ENCODE data around the gene B3GAT1. TPM values are rescaled to one million over a fixed set of nuclear protein-coding genes. Genes with fewer than 3 reads are reported as not detected.

Gene B3GAT1
- polyA plus RNA-seq, 1 donor from 2014 or later: 28.2 TPM

- no peaks in the 10 kb centered on the region for H3K27me3 ChIP-seq (ENCODE audit: insufficient read depth, low read depth, low read length)
- H3K79me2 ChIP-seq (replicated peaks; ENCODE audit: insufficient read depth, low read length): no peaks in the 10 kb centered on the region
- H4K20me1 ChIP-seq (ENCODE audit: insufficient read depth): no peaks in the 10 kb centered on the region
- no peak overlapping the region for H3K4me2 ChIP-seq (ENCODE audit: low read length)
- no peak overlapping the region for H2AFZ ChIP-seq (ENCODE audit: low read depth, low read length)
- H3K36me3 ChIP-seq (ENCODE audit: insufficient read depth, low read length): no peaks in the 10 kb centered on the region
- no peak overlapping the region for H3K9ac ChIP-seq (ENCODE audit: low read length)
- H3K9me3 ChIP-seq (ENCODE audit: low read length): no peaks in the 10 kb centered on the region
- no peak overlapping the region for H3K4me3 ChIP-seq (ENCODE audit: low read length)
- no peaks in the 10 kb centered on the region for H3F3A ChIP-seq (ENCODE audit: insufficient read depth, low read length, poor library complexity, severe bottlenecking)
- no peak for TF ChIP-seq MXI1 (conservative IDR thresholded peaks at IDR 0.05; ENCODE audit: poor library complexity, severe bottlenecking)
- TF ChIP-seq SMC3 (conservative IDR thresholded peaks at IDR 0.05; ENCODE audit: poor library complexity): no peak
- no peak for TF ChIP-seq EP300 (conservative IDR thresholded peaks at IDR 0.05; ENCODE audit: poor library complexity, severe bottlenecking)
- TF ChIP-seq REST (IDR thresholded peaks at IDR 0.05; ENCODE audit: borderline replicate concordance): no peak
- TF ChIP-seq EZH2 (IDR thresholded peaks at IDR 0.05; ENCODE audit: borderline replicate concordance, insufficient read depth, low read length, poor library complexity, severe bottlenecking): no peak
- no peak for TF ChIP-seq CTCF (IDR thresholded peaks at IDR 0.05; ENCODE audit: poor library complexity, severe bottlenecking)
- no peak for TF ChIP-seq RAD21 (conservative IDR thresholded peaks at IDR 0.05)
- TF ChIP-seq POLR2AphosphoS5 (IDR thresholded peaks at IDR 0.05): no peak
- TF ChIP-seq TAF1 (IDR thresholded peaks at IDR 0.05; ENCODE audit: low read depth): no peak
- H3K27ac ChIP-seq (ENCODE audit: low read length): no peak overlapping the region
- no peaks in the 10 kb centered on the region for H3K9me2 ChIP-seq (ENCODE audit: insufficient read depth, low read length)
Measured at GRCh38 chr11:134425413-134425812, 13.4 kb upstream of the B3GAT1 start.

GRCh38 chr11:134423106-134423505, 11.1 kb upstream of the B3GAT1 start:
- Histone ChIP-seq H3K4me3 (ENCODE audit: low read length) (no peak overlapping the region), H3K27me3 (ENCODE audit: insufficient read depth, low read depth, low read length) (no peaks in the 10 kb centered on the region), H3K79me2 (replicated peaks; ENCODE audit: insufficient read depth, low read length) (no peaks in the 10 kb centered on the region), H3K36me3 (ENCODE audit: insufficient read depth, low read length) (no peaks in the 10 kb centered on the region), H3K9me2 (ENCODE audit: insufficient read depth, low read length) (no peaks in the 10 kb centered on the region), H4K20me1 (ENCODE audit: insufficient read depth) (no peaks in the 10 kb centered on the region), H3F3A (ENCODE audit: insufficient read depth, low read length, poor library complexity, severe bottlenecking) (no peaks in the 10 kb centered on the region), H3K9ac (ENCODE audit: low read length) (no peak overlapping the region), H3K27ac (ENCODE audit: low read length) (no peak overlapping the region), H3K4me2 (ENCODE audit: low read length) (no peak overlapping the region), H3K9me3 (ENCODE audit: low read length) (no peaks in the 10 kb centered on the region), H2AFZ (ENCODE audit: low read depth, low read length) (no peak overlapping the region)
- no peak for TF ChIP-seq SMC3 (conservative IDR thresholded peaks at IDR 0.05; ENCODE audit: poor library complexity)
- TF ChIP-seq TAF1 (IDR thresholded peaks at IDR 0.05; ENCODE audit: low read depth): no peak
- no peak for TF ChIP-seq EZH2 (IDR thresholded peaks at IDR 0.05; ENCODE audit: borderline replicate concordance, insufficient read depth, low read length, poor library complexity, severe bottlenecking)
- no peak for TF ChIP-seq POLR2AphosphoS5 (IDR thresholded peaks at IDR 0.05)
- TF ChIP-seq MXI1 (conservative IDR thresholded peaks at IDR 0.05; ENCODE audit: poor library complexity, severe bottlenecking): no peak
- TF ChIP-seq RAD21 (conservative IDR thresholded peaks at IDR 0.05): no peak
- no peak for TF ChIP-seq EP300 (conservative IDR thresholded peaks at IDR 0.05; ENCODE audit: poor library complexity, severe bottlenecking)
- TF ChIP-seq CTCF (IDR thresholded peaks at IDR 0.05; ENCODE audit: poor library complexity, severe bottlenecking): no peak
- no peak for TF ChIP-seq REST (IDR thresholded peaks at IDR 0.05; ENCODE audit: borderline replicate concordance)
